Dermis microvascular lymphatic vessel endothelial cell (primary cell): ENCODE results near the gene DIP2C. TPM values are rescaled to one million over a fixed set of nuclear protein-coding genes. Genes with fewer than 3 reads are reported as not detected.
"Not testable (repeated sequence)": the region's sequence is repeated elsewhere in the genome, so short reads cannot be mapped to it uniquely, and the experiment has no call there.

Source experiments
- DNase-seq, 2 donors: peaks; one replicate each; pipeline versions ENCODE4 v3.0.0 to v3.0.0-alpha.2; 2010; ENCODE audit warnings: low read depth in 2 of 2
- total RNA-seq: library from RNA; depleted of rRNA; stranded (reverse); fragments of >200 nt; gene quantifications from 2 replicates; pipeline ENCODE4 v1.2.1, GENCODE V29; 2014

The DIP2C gene
- total RNA-seq, 1 donor from 2014 or later, result 4.5 TPM

GRCh38 chr10:695396-695795 is 5.9 kb upstream of the DIP2C start:
- no peak for DNase-seq

- no peak for DNase-seq
These were observed 4.0 kb upstream of the DIP2C start for GRCh38 chr10:693506-693905.

GRCh38 chr10:692682-693351 is 3.3 kb upstream of the DIP2C start:
- DNase-seq, result no peak

GRCh38 chr10:691216-691615 is 1.7 kb upstream of the DIP2C start:
- no peak for DNase-seq

- DNase-seq, result no peak
These were observed 1.1 kb upstream of the DIP2C start for GRCh38 chr10:690372-691161.

GRCh38 chr10:689121-689451 is 382 bp downstream of the DIP2C start:
- DNase-seq, result no peak

GRCh38 chr10:688312-689120 is 952 bp downstream of the DIP2C start:
- DNase-seq, result peak in 1 of 2 donors; percentile 38

GRCh38 chr10:687583-688311 is 1.7 kb downstream of the DIP2C start:
- DNase-seq, result no peak

- no peak for DNase-seq
These were observed 3.1 kb downstream of the DIP2C start for GRCh38 chr10:686155-686931.

- DNase-seq, result no peak
These were observed 3.9 kb downstream of the DIP2C start for GRCh38 chr10:685613-686012.

GRCh38 chr10:683448-684071 is 5.9 kb downstream of the DIP2C start:
- no peak for DNase-seq

GRCh38 chr10:682931-683447 is 6.5 kb downstream of the DIP2C start:
- DNase-seq, result no peak

- no peak for DNase-seq
These were observed 7.7 kb downstream of the DIP2C start for GRCh38 chr10:681670-682318.

- DNase-seq, result no peak
These were observed 8.7 kb downstream of the DIP2C start for GRCh38 chr10:680745-681144.

- DNase-seq, result no peak
These were observed 9.3 kb downstream of the DIP2C start for GRCh38 chr10:680146-680545.

GRCh38 chr10:679556-679955 is 9.9 kb downstream of the DIP2C start:
- no peak for DNase-seq

- not testable (repeated sequence) for DNase-seq
These were observed 10.8 kb downstream of the DIP2C start for GRCh38 chr10:678662-679005.

GRCh38 chr10:677750-678661 is 11.5 kb downstream of the DIP2C start:
- no peak for DNase-seq

- no peak for DNase-seq
These were observed 12.4 kb downstream of the DIP2C start for GRCh38 chr10:677038-677437.
